C4-2B (cell line): ENCODE measurements around the gene NAGPA.

ENCODE experiments used
- H3K27ac ChIP-seq: fragments of 450-650 bp; 2 replicates; pipeline ENCODE4 v1.5.1; 2017
- ZFX ChIP-seq: fragments of 450-650 bp; IDR thresholded peaks from 2 replicates; pipeline ENCODE4 v1.6.1; 2017
- TF ChIP-seq, protein P1 (sequence below): fragments of 450-650 bp; conservative IDR thresholded peaks from 2 replicates; pipeline ENCODE4 v1.5.1; 2017; ENCODE audit warnings: mild to moderate bottlenecking

Gene NAGPA

DNA sequence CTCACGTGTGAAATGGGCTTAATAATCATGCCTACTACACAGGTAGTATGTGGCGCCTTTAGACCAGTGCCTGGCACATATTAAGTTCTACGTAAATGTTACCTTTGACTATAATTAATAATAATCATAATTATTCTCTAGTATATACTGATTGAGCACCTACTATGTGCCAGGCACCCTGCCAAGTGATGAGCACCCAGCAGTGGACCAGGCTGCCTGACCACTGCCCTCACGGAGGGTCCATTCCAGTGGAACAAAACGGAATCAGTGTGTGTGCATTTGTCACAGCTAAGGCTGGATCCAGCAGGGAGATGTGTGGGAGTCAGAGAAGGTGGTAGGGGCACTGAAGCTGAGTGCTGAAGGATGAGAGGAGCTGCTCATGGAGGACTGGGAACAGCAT lies 45.1 kb downstream of the NAGPA start:
- no peak overlapping the region for H3K27ac ChIP-seq
- TF ChIP-seq ZFX, result no peak
- TF ChIP-seq, protein P1, sequence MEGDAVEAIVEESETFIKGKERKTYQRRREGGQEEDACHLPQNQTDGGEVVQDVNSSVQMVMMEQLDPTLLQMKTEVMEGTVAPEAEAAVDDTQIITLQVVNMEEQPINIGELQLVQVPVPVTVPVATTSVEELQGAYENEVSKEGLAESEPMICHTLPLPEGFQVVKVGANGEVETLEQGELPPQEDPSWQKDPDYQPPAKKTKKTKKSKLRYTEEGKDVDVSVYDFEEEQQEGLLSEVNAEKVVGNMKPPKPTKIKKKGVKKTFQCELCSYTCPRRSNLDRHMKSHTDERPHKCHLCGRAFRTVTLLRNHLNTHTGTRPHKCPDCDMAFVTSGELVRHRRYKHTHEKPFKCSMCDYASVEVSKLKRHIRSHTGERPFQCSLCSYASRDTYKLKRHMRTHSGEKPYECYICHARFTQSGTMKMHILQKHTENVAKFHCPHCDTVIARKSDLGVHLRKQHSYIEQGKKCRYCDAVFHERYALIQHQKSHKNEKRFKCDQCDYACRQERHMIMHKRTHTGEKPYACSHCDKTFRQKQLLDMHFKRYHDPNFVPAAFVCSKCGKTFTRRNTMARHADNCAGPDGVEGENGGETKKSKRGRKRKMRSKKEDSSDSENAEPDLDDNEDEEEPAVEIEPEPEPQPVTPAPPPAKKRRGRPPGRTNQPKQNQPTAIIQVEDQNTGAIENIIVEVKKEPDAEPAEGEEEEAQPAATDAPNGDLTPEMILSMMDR, result no peak

DNA sequence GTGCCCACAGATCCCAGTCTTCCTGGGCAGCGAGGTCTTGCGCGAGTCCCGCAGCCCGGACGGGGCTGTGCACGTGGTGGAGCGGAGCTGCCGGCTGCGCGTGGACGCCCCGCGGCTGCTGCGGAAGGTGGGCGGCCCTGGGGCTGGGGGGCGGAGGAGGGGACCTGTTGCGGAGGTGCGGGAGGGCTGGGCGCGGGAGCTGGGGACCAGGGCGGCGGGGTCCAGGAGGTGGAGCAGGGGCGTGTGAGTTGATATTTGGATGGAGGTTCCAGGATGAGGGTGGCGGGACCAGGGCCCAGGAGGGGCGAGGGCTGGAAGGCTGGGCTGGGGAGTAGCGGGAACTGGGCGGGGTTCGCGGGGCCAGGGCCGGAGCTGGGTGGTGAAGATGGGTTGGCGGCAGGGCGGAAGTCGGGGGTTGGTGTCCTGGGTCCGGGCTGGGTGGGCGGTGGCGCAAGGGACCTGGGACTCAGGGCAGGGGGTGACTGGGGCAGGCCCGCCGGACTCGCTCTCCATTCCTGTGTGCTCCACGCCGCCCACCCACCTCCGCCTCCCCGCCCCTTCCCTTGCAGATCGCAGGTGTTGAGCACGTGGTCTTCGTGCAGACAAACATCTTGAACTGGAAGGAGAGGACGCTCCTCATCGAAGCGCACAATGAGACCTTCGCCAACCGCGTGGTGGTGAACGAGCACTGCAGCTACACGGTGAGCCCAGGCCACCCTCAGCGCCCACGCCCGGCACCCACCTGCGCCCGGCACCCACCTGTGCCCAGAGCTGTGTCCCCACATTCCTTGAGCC lies 46.0 kb downstream of the NAGPA start:
- H3K27ac ChIP-seq, result no peak overlapping the region
- no peak for TF ChIP-seq ZFX

DNA sequence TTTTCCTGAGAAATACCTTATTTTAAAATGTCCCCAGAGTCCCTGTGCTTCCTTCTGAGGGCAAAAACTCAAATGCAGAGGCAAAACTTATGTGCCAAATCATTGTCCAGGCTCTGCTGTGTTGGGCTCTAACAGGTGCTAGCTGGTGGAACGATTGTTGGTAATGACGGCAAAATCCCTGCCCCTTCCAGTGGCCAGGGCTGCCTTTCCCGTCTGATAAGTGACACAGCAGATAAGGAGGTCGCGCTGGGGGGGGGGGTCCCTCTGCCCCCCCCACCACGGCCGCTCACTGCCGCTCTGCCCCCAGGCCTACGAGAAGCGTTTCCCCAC lies 46.5 kb downstream of the NAGPA start:
- no peak overlapping the region for H3K27ac ChIP-seq
- TF ChIP-seq, protein P1, result no peak
- no peak for TF ChIP-seq ZFX

DNA sequence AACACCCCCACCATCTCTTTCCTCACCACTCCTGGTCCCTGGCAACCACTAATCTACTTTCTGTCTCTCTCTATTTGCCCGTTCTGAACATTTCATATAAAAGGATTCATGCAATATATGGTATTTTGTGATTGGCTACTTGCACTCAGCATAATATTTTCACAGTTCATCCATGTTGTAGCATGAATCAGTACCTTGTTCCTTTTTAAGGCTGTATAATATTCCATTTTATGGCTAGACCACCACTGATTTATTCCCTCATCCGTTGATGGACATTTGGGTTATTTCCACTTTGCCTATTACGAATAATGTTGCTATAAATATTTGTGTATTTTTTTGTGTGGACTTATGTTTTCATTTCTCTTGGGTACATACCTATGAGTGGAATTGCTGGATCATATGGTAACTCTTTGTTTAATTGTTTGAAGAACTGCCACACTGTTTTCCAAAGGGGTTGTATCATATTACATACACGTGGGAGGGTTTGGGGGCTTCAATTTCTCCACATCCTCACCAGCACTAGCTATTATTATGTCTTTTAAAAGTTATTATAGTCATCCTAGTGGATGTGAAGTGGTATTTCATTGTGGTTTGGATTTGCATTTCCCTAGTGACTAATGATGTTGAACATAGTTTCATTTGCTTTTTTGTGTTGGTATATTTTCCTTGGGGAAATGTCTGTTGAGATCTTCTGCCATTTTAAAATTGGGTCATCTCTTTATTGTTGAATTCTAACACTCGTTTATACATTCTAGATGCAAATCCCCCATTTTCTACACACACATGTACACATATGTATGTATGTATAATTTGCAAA lies 49.4 kb downstream of the NAGPA start:
- H3K27ac ChIP-seq, result no peak overlapping the region
- TF ChIP-seq ZFX, result no peak
- TF ChIP-seq, protein P1, result no peak

DNA sequence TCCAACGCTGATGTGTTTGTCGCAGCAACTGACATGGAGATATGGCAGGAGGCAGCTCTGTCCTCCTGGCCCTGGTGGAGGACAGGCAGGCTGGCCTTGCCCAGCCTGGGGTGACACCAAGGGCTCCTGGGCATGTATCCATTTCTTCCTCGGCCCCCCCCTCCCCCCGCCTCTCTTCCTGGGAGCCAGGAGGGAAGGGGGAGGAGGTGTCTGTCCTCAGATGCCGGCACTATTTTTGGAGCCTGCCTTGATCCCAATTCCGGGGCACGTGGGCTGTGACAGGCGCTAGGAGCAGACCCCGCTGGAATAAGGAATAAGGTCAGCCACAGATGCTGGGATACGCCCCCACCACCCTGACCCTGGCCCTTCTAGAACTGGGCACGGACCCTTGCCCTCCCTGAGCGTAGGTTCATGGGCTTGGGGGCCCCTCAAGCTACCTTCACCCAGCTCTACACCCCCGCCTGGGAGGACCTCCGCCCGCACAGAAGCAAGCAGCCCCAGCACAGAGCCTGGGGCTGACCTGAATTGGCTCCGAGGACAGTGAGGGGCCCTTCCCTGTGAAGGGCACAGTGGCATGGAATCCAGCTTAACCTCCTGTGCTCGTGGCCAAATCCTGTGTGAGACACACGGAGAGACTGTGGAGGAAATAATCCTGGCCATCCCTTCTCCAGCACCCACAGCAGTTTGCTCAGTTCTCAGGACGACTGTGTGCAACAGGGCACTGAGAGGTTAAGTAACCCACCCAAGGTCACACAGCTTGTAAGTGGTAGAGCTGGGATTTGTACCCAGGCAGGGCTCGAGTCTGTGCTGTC lies 51.5 kb downstream of the NAGPA start:
- TF ChIP-seq, protein P1, result no peak
- TF ChIP-seq ZFX, result no peak

DNA sequence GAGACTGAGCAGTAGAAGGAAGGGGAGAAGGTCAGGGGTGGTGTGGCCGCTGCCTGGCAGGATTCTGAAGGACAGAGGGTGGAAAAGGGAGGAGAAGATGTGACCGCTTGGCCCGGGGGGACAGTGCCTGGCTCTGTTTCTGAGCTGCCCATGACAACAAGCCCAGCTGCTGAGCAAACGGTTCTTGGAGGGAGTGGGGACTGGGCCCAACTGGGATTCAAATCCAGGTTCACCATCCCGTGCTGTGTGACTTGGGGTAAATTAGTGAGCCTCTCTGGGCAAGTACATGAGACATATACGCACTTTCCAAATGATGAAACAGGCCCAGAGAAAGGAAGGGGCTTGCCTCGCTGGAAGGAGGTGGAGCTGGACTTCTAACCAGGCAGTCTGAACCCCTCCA lies 52.3 kb downstream of the NAGPA start:
- TF ChIP-seq, protein P1, result no peak
- no peak for TF ChIP-seq ZFX
- H3K27ac ChIP-seq, result no peak overlapping the region

More for the DNA sequence above, 51.5 kb downstream of the NAGPA start:
- H3K27ac ChIP-seq, result no peak overlapping the region

DNA sequence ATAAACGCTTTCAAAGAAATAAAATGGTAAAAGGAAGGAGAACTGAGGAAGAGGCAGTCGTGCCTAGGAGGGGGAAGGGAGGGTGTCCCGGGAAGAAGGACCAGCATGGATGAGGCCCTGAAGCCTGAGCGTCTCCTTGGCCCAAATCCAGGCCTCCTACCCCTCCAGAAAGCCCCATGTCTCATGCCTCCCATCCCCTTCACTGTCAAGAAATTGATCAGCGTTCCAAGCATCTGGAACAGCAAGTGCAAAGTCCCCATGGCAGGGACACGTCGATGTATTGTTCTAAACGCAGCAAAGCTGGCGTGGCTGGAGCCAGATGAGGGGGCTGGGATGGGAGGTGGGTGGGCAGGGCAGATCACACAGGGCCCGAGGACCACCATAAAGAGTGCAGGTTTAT lies 53.0 kb downstream of the NAGPA start:
- no peak overlapping the region for H3K27ac ChIP-seq
- TF ChIP-seq, protein P1, result no peak
- no peak for TF ChIP-seq ZFX
